NB4 (cell line): ENCODE results near the gene CTDNEP1.
A peak's percentile ranks its signal among the peaks of the same experiment; 100 is the strongest.

Experiments used
- DNase-seq: peaks from one replicate; pipeline ENCODE4 v3.0.0; 2010; ENCODE audit warnings: low read depth
- H3K4me3 ChIP-seq: one replicate; pipeline ENCODE4 v1.5.1; 2011; ENCODE audit warnings: mild to moderate bottlenecking, low read depth, low read length, moderate library complexity
- MYC ChIP-seq: IDR thresholded peaks from 2 replicates; pipeline ENCODE4 v1.6.1; 2011; ENCODE audit warnings: low read depth, low read length
- POLR2A ChIP-seq: IDR thresholded peaks from 2 replicates; pipeline ENCODE4 v1.6.1; 2011; ENCODE audit warnings: mild to moderate bottlenecking; ENCODE audit not compliant: insufficient read length; ENCODE audit errors: extremely low read depth
- TF ChIP-seq, protein P1 (sequence below): IDR thresholded peaks from 2 replicates; pipeline ENCODE4 v1.6.1; 2011; ENCODE audit warnings: low read depth, low read length
- TF ChIP-seq, protein P2 (sequence below): IDR thresholded peaks from one replicate; pipeline ENCODE4 v1.5.1; 2012; ENCODE audit warnings: low read depth, low read length

Gene CTDNEP1

GRCh38 chr17:7219229-7219811 lies 32.2 kb downstream of the CTDNEP1 start:
- no peak for DNase-seq
- TF ChIP-seq, protein P1, sequence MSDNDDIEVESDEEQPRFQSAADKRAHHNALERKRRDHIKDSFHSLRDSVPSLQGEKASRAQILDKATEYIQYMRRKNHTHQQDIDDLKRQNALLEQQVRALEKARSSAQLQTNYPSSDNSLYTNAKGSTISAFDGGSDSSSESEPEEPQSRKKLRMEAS = no peak
- TF ChIP-seq, protein P2, sequence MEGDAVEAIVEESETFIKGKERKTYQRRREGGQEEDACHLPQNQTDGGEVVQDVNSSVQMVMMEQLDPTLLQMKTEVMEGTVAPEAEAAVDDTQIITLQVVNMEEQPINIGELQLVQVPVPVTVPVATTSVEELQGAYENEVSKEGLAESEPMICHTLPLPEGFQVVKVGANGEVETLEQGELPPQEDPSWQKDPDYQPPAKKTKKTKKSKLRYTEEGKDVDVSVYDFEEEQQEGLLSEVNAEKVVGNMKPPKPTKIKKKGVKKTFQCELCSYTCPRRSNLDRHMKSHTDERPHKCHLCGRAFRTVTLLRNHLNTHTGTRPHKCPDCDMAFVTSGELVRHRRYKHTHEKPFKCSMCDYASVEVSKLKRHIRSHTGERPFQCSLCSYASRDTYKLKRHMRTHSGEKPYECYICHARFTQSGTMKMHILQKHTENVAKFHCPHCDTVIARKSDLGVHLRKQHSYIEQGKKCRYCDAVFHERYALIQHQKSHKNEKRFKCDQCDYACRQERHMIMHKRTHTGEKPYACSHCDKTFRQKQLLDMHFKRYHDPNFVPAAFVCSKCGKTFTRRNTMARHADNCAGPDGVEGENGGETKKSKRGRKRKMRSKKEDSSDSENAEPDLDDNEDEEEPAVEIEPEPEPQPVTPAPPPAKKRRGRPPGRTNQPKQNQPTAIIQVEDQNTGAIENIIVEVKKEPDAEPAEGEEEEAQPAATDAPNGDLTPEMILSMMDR = no peak
- TF ChIP-seq MYC (no peak), POLR2A (no peak)
- H3K4me3 ChIP-seq = peak overlapping the region; percentile 49

GRCh38 chr17:7218758-7219157 lies 32.8 kb downstream of the CTDNEP1 start:
- TF ChIP-seq, protein P1 = no peak
- TF ChIP-seq MYC = no peak
- no peak for TF ChIP-seq POLR2A
- TF ChIP-seq, protein P2 = no peak
- no peak for DNase-seq
- H3K4me3 ChIP-seq = no peak overlapping the region

- H3K4me3 ChIP-seq = no peak overlapping the region
- TF ChIP-seq, protein P1 = no peak
- TF ChIP-seq MYC (no peak), POLR2A (no peak)
- TF ChIP-seq, protein P2 = no peak
- peak; percentile 20 for DNase-seq
These were observed 33.4 kb downstream of the CTDNEP1 start for GRCh38 chr17:7218166-7218565.

DNA sequence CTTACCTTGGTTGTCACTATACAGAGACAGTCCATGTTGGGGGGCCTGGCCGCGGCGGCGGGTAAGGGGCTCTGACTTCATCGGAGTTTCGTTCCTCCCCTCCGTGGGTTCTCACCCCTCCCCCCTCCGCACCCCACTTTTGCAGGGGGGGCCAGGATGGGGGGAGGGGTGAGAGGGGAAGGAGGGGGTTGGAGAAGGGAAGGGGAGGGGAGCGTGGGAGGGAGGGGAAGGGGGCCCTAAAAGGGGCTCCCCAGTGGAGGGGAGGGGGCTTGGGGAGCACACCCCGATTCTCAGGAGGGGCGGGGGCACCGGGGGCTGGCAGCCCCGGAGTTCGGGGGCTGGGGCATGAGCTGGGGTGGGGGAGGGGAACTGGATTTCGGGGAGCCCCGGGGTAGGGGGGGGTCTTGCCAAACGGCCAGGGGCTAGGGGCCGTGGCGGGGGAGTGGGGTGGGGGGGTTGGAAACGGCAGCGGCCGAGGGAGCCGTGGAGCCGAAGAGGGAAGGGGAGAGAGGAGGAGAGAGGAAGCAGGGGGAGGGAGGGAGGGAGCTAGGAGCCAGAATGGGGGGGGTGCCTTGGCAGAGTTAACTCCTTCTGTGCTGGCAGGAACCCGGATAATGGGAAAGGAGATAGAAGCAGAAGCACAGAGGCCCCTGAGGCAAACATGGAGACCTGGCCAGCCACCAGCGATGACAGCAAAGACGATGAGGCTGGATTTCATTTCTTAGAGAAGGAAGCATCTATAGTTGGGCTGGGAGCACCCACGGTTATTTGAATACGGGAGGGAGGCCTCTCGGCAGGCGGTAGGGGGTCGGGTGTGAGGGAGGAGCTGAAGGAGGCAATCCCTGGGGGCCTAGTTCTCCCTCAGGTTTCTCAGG lies 34.2 kb downstream of the CTDNEP1 start:
- H3K4me3 ChIP-seq = peak overlapping the region; percentile 28
- DNase-seq = peak; percentile 74
- TF ChIP-seq, protein P1 = no peak
- no peak for TF ChIP-seq POLR2A
- no peak for TF ChIP-seq MYC
- TF ChIP-seq, protein P2 = no peak

- TF ChIP-seq, protein P2 = no peak
- TF ChIP-seq, protein P1 = no peak
- TF ChIP-seq POLR2A (no peak), MYC (no peak)
- DNase-seq = peak; percentile 14
- peak overlapping the region; percentile 28 for H3K4me3 ChIP-seq
These were observed 35.1 kb downstream of the CTDNEP1 start for GRCh38 chr17:7216242-7217112.
